GM20000 (cell line): ENCODE data around the gene ACAA2.
"Not testable (repeated sequence)": the region's sequence is repeated elsewhere in the genome, so short reads cannot be mapped to it uniquely, and the experiment has no call there.

Experiments used
- DNase-seq: peaks from one replicate; pipeline ENCODE4 v3.0.0; 2012; ENCODE audit warnings: low spot score
- TF ChIP-seq, protein P1 (sequence below): IDR thresholded peaks from 2 replicates; pipeline ENCODE4 v1.5.1; 2012; ENCODE audit warnings: mild to moderate bottlenecking, control low read depth; ENCODE audit errors: extremely low read depth, missing control alignments

ACAA2 gene

DNA sequence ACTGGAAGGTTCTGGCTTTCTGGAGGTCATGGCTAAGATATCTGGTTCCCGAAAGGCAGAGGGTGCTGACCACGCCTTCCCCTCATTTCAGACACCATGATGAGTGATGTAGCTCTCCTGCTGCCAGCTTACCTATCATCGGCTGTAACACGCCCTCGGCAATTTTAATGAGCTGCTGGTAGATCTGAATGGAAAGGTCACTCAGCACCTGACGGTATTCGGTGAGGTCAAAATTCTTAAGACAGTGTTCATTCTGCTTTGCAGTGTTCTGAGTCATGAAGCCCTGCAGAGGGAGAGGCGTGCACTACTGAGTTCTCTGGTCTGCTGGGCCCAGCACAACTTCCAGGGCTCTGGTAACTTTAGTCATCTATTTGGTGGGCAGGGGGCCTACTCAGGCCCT is 25.7 kb upstream of the ACAA2 start:
- DNase-seq, result no peak
- TF ChIP-seq, protein P1, sequence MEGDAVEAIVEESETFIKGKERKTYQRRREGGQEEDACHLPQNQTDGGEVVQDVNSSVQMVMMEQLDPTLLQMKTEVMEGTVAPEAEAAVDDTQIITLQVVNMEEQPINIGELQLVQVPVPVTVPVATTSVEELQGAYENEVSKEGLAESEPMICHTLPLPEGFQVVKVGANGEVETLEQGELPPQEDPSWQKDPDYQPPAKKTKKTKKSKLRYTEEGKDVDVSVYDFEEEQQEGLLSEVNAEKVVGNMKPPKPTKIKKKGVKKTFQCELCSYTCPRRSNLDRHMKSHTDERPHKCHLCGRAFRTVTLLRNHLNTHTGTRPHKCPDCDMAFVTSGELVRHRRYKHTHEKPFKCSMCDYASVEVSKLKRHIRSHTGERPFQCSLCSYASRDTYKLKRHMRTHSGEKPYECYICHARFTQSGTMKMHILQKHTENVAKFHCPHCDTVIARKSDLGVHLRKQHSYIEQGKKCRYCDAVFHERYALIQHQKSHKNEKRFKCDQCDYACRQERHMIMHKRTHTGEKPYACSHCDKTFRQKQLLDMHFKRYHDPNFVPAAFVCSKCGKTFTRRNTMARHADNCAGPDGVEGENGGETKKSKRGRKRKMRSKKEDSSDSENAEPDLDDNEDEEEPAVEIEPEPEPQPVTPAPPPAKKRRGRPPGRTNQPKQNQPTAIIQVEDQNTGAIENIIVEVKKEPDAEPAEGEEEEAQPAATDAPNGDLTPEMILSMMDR, result no peak

DNA sequence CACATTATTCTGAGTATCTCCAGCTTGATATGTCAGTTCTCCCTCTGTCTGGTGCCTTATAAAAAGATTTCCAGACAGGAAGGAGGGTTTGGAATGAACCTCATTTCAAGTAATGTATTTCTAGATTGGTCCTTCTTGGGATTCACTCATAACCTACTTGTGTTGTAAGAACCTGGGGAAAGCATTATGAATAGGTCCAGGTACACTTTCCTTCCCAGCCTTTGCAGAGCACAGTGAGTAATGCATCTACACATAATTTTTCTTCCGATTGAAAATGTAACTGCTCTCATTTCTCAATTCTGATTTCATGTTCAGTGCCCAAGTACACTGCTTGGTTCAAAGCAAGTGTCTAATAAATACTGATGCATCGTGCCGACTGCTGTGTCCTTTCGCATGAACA is 25.0 kb upstream of the ACAA2 start:
- TF ChIP-seq, protein P1, result no peak
- no peak for DNase-seq

DNA sequence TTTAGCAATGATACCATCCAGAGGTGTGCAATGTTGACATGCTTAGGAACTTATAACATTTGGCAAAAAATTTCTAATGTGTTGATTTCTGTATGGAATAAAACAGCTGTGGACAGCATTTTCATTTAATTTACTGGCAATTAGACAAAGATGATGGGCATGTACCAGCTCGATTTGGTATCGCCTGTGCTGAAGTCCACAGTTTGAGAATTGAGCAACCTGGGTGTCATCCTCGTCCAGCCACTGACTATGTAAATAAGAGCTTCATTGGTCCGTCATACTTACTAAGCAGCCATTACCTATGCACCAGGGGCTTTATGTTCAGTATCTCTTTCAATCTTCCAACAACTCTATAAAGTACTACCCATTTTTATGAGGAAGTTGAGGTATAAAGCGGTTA is 24.6 kb upstream of the ACAA2 start:
- TF ChIP-seq, protein P1, result no peak
- no peak for DNase-seq

DNA sequence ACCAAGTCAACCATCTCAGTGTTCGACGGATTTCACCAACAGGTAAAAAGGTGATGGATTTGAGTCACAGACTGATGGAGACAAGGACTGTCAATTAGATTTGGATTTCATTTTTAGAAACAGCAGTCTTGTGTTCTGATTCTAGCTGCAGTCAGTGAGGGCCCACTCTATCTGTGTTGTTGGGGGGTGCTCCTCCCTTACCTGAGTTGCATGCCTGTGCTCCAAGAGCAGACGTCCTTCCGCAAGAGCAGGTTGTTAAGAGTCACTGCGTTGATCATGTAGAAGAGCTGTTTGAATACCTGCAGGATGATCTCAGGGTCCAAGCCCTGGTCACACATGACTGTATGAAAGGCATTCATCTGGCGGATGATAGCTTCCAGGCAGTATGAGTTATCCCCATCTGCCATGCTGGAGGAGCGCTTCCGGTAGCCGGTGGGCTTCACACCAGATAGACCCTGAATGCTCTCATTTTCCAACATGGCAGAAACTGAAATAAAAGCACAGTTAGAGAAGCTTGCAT is 24.0 kb upstream of the ACAA2 start:
- DNase-seq, result not testable (repeated sequence)

DNA sequence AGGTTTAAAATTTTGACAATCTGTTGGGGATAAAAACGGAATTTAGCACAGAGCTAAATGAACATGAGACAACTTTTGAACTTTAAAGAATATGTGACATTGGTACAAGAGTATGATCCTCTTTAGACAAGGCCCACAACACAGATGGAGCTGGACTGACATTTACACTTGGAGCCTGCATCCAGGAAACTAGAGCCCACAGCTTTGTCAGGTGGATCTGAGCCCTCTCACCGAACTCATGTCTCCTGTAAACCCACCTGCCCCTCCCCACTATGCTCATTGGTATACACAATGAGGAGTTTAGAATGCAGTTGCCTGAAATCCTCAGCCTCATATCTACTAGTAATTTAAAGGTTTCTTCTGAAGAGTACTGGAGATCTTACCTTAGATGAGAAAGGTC is 22.1 kb upstream of the ACAA2 start:
- TF ChIP-seq, protein P1, result no peak
- no peak for DNase-seq

DNA sequence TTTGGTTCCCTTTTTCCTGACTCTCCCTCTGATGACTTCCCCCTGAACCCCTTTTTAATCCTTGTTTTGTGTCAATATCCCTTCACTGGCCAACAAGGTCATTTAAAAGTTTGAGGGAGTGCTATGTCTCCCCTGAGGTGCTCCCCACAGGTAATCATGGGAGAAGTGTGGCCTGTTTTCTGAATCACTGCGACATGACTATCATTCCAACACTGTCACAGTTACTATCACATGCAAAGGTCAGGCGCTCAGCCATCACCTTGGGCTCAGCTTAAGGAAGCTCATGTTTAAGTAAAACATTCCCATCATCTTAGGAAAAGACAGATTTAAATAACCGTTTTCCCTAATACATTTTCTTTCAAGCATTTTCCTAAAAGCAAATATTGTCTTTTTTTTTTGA is 20.9 kb upstream of the ACAA2 start:
- TF ChIP-seq, protein P1, result no peak
- DNase-seq, result no peak

DNA sequence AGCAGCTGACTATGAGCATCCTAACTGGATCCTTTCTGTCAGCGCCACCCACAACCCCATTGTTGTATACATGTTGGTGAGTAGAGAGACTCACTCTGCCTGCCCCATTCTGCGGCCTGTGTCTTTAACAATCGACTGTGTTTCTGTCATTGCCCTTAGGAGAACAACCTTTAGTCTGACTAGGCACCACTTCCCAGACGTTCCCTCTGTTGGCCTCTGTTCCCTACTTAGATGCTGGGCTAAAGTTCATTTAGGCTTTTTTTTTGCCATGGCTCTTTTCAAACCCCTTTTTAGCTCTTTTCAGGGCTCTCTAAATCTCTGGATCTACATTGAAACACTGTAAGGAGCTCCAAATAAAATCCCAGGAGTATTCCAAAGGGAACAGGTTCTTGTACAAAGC is 20.5 kb upstream of the ACAA2 start:
- TF ChIP-seq, protein P1, result no peak
- no peak for DNase-seq

DNA sequence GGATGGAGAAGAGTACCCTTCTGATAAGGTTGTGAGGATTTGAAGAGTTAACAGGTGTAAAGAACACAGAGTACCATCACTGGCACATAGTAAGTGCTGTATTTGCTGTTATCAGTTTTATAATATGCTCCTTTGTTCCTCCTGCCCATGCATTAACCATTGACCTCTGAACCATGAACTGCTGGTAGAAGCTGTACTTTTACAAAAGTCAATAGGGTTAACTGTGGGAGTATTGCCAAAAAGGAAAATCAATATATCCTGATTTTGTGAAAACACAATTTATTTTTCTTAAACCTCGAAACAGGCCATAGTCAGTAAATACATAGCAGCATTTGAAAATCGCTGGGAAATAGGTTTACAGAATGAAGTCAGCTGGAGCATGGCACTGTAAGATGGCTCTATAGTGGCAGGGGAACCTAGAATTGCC is 18.9 kb upstream of the ACAA2 start:
- TF ChIP-seq, protein P1, result no peak
- DNase-seq, result no peak
